HL-60 (cell line): ENCODE measurements around the gene ZNF462.
"Not testable (repeated sequence)": the region's sequence is repeated elsewhere in the genome, so short reads cannot be mapped to it uniquely, and the experiment has no call there.

ENCODE experiments used
- DNase-seq, 2 experiments: peaks; one replicate each; pipeline ENCODE4 v3.0.0-alpha.2; 2010 to 2020; ENCODE audit warnings: low read depth in 1 of 2, low spot score in 1 of 2
- H3K27ac ChIP-seq: fragments of 250-450 bp; sonication (Bioruptor Pico); replicated peaks from 2 replicates; pipeline ENCODE4 v1.5.1; 2020; ENCODE audit warnings: mild to moderate bottlenecking, moderate library complexity
- H3K27me3 ChIP-seq: fragments of 250-450 bp; sonication (Bioruptor Pico); 2 replicates; pipeline ENCODE4 v1.5.1; 2021; ENCODE audit warnings: mild to moderate bottlenecking, moderate library complexity; ENCODE audit not compliant: insufficient read depth, poor library complexity, severe bottlenecking
- H3K4me3 ChIP-seq: replicated peaks from 2 replicates; pipeline ENCODE4 v1.5.1; 2011; ENCODE audit warnings: mild to moderate bottlenecking, control low read depth, low read length; ENCODE audit not compliant: insufficient read depth
- GABPA ChIP-seq: IDR thresholded peaks from 2 replicates; pipeline ENCODE4 v1.6.1; 2012; ENCODE audit warnings: low read depth
- POLR2AphosphoS5 ChIP-seq: IDR thresholded peaks from 2 replicates; pipeline ENCODE4 v1.6.1; 2012; ENCODE audit warnings: low read depth
- REST ChIP-seq: IDR thresholded peaks from 2 replicates; pipeline ENCODE4 v1.6.1; 2012; ENCODE audit warnings: low read depth; ENCODE audit not compliant: insufficient replicate concordance
- SPI1 ChIP-seq: IDR thresholded peaks from 2 replicates; pipeline ENCODE4 v1.6.1; 2012; ENCODE audit warnings: low read depth, mild to moderate bottlenecking, borderline replicate concordance
- TF ChIP-seq, protein P1 (sequence below): IDR thresholded peaks from one replicate; pipeline ENCODE4 v1.5.1; 2011; ENCODE audit warnings: low read length, control low read depth, inconsistent platforms; ENCODE audit not compliant: insufficient read depth

ZNF462 gene

DNA sequence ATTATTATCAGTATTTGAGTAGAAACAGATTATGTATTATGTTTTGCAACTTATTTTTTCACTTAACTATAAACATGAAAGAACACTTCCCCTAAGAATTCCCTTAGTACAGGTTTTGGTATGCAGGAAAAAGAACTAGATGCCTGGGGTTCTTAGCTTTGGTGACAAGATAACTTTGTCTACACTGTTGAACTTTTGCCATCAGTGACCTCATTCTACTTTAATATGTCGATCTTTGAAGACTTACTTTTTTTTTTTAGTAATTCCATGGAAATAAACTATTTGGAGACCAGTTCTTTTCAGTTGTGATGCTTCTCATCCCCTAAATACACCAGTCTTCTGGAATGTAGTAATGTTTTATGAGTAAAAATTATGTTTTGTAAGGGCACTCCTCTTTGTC lies 34.3 kb downstream of the ZNF462 start:
- Histone ChIP-seq H3K27ac (no peak overlapping the region), H3K4me3 (no peak overlapping the region), H3K27me3 (no peaks in the 10 kb centered on the region)
- no peak for DNase-seq
- TF ChIP-seq GABPA (no peak), REST (no peak), SPI1 (no peak), POLR2AphosphoS5 (no peak)
- TF ChIP-seq, protein P1, sequence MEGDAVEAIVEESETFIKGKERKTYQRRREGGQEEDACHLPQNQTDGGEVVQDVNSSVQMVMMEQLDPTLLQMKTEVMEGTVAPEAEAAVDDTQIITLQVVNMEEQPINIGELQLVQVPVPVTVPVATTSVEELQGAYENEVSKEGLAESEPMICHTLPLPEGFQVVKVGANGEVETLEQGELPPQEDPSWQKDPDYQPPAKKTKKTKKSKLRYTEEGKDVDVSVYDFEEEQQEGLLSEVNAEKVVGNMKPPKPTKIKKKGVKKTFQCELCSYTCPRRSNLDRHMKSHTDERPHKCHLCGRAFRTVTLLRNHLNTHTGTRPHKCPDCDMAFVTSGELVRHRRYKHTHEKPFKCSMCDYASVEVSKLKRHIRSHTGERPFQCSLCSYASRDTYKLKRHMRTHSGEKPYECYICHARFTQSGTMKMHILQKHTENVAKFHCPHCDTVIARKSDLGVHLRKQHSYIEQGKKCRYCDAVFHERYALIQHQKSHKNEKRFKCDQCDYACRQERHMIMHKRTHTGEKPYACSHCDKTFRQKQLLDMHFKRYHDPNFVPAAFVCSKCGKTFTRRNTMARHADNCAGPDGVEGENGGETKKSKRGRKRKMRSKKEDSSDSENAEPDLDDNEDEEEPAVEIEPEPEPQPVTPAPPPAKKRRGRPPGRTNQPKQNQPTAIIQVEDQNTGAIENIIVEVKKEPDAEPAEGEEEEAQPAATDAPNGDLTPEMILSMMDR = no peak

GRCh38 chr9:106897751-106898150 lies 34.8 kb downstream of the ZNF462 start:
- Histone ChIP-seq H3K27me3 (no peaks in the 10 kb centered on the region), H3K27ac (no peak overlapping the region), H3K4me3 (no peak overlapping the region)
- TF ChIP-seq SPI1 (no peak), POLR2AphosphoS5 (no peak), REST (no peak), GABPA (no peak)
- TF ChIP-seq, protein P1 = no peak
- DNase-seq = no peak

- H3K4me3 ChIP-seq, H3K27me3 ChIP-seq, DNase-seq, H3K27ac ChIP-seq: not testable (repeated sequence)
Measured at GRCh38 chr9:106900523-106900922, 37.6 kb downstream of the ZNF462 start.

- Histone ChIP-seq H3K4me3 (no peak overlapping the region), H3K27ac (no peak overlapping the region)
- TF ChIP-seq SPI1 (no peak), POLR2AphosphoS5 (no peak), GABPA (no peak), REST (no peak)
- TF ChIP-seq, protein P1 = no peak
Measured at GRCh38 chr9:106906129-106906528, 43.2 kb downstream of the ZNF462 start.

More at GRCh38 chr9:106906129-106906528, 43.2 kb downstream of the ZNF462 start:
- no peak for DNase-seq
- H3K27me3 ChIP-seq = no peaks in the 10 kb centered on the region
